GM21447 (cell line): ENCODE results near the gene FHL1.
"Not testable (repeated sequence)": the region's sequence is repeated elsewhere in the genome, so short reads cannot be mapped to it uniquely, and the experiment has no call there.

ENCODE experiments used
- ATAC-seq: cut with Tn5 transposase; IDR thresholded peaks from one replicate; pipeline ENCODE4 v1.9.1; 2021; ENCODE audit not compliant: unreplicated experiment

Gene FHL1

DNA sequence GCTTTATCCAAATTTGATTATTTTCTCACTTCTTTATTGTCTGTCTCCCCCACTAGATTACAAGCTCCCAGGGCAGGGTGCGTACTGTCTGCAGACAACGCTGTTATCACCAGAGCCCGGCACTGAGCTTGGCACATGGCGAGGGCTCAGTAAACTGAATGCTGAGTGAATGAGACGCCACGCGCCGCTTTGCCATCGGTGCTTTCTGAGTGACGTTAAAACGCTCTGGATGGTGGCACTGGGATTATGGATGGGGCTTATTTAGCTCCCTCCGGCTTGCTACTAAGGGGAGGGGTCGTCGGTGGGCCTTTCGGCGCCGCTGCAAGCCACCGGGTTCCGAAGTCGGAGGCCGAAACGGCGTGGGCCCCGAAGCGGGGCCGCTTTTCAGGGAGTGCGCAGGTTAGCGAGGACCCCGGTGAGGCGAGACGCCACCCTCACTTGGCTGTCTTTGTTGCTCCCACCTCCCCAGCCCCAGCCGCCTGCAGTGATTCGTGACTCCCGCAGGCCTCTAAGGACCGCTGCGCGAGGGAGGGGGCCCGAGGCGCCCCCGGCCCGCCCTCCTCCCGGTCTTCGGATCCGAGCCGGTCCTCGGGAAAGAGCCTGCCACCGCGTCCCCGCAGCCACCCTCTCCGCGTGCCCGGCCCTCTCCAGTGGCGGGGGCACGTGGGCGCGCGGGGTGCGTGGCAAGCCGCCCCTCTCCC is 569 bp upstream of the FHL1 start:
- no peak for ATAC-seq

DNA sequence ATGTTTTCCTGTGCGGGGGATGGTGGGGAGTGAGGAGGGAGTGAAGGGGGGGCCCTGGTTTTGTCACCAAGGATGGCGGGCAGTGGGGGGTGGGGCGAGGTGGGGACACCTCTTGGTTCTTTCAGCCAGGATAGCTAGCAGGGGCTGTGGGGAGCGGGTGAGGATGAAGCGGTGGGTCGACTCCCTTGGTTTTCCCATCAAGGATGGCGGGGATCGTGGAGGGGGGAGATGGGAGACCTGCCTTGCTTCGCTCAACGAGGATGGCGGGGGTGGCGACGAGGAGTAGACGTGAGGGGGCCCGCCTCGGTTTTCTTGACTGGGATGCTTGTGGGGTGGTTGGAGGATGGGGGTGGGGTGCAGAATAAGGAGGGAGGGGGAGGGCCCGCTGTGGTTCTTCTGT is 643 bp downstream of the FHL1 start:
- ATAC-seq, result no peak

DNA sequence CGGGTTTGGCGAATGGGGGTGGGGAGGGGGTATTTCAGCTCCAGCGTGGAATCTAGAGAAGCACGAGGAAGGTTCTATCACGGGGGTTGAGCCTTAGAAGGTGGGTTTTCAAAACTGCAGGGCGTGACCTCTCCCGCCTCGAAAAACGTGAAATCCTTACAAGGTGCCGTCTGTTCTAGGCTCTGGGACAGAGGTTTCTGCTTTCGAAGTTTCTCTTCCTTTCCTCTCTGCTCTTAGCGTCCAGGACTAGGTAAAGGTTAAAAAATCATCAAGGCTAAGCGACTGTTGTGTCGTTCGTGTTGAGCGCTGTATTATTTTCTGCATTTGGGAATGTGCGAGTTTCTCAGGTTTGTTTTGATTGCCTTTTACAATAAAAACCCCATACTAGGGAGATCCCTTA is 1.1 kb downstream of the FHL1 start:
- no peak for ATAC-seq

DNA sequence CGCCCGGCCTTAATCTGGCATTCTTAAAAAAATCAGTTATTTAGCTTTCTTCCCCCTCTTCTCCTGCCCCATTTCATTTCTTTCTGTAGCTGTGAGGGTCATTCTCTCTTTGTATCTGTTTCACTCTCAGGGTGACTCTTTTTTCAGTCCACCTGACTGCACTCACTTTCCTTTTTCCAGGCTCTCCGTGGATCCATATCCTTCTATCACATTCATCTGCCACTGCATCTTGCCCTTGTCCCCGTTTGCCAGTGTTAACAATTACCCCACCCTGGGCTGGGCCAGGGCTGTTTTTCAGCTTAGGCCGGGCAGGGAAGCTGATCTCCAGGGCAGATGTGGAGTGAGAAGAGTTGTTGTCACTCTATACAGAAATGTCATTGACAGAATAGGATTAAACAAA is 7.7 kb downstream of the FHL1 start:
- ATAC-seq, result no peak

GRCh38 chrX:136156560-136157117 is 9.3 kb downstream of the FHL1 start:
- no peak for ATAC-seq

GRCh38 chrX:136157187-136157586 is 9.9 kb downstream of the FHL1 start:
- no peak for ATAC-seq

GRCh38 chrX:136158685-136159084 is 11.4 kb downstream of the FHL1 start:
- no peak for ATAC-seq

GRCh38 chrX:136159611-136160025 is 12.3 kb downstream of the FHL1 start:
- ATAC-seq, result no peak

DNA sequence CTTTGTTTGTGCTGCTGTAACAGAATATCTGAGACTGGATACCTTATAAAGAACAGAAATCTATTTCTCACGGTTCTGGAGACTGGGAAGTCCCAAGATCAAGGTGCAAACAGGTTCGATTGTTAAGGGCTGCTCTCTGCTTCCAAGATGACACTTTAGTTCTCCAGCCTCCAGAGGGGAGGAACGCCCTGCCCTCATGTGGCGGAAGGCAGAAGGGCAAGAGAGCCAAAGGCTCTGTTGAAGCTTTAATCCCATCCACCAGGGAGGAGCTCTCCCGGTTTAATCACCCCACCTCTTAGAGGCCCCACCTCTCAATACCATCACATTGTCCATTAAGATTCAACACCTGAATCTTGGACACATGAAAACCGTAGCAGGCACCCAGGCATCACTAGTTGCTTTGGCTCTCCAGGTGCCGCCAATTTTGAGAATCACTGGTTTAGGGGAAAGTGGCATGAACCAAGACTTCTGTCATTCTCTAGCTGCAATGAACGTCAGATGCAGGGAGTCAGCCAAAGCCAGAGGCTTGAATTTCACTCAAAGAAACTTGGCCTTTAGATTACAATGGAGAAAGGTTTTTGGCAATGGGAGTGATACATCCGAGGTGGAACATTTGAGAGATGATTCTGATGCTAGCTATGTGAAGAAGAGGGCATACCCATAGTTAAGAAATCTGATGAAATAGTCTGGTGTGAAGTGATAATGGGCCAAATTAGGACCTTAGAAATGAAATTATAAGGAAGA is 15.7 kb downstream of the FHL1 start:
- ATAC-seq, result no peak

DNA sequence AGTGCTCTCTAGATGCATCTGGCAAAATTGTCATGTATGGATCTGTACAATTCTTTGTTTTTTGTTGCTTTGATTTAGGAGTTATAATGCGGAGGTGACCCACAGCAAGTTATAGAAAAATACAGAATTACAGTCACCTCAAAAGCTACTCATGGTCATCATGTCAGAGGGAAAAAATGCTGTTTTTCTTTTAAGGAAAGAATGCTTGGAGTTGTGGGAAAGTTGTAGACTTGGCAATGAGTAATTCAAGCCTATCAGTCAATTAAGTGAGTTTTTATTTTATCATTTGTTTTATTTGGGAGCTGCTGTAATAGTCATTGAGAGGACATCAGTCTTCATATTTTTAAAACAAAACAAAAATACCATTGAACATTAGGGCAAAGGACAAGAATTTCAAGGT is 16.4 kb downstream of the FHL1 start:
- no peak for ATAC-seq

DNA sequence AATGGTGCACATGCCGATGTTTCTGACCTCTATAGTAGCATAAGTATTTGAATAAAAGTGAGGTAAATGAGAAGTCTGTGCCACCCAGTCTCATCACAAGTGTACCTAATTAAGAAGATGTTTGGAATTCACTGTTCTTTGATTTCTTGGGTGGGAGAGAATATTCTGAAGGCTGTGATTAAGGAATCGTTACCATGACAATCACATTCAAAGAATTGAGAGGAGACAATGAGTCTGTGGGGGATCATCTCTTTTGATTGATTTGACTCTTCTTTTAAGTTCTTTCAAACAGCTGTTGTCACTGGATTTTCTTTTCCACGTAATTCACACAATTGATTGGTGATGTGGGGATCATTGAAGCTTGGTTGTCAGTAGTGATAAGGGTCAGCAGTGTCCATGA is 18.1 kb downstream of the FHL1 start:
- ATAC-seq, result no peak

DNA sequence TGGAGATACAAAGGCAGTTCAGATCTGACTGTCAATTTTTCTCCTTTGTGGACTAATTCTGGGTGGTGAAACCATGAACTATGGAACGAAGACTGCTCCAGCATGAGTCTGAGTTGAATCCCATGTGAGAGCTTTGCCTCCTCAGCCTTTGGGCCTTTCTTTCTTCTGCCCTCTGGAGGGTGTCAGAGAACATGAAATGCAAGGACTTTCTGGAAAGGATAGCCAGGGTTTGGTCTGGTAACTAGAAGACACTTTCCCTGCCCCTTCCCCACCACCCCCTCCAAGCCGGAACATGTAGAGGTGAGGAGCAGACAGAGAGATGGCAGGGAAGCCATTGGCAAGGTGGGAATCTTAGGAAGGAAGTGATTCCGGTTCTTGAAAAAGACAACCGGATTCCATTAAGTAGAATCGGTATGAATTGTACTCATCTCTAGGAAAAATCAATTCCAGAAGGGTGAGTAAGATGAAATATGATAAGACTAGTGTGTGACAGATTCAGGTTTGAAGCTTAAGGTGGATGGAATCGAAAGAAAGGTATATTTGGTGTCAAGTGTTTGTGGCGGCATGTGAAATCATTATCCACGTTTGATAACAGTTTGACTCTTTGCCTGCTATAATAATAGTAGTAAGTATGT is 19.0 kb downstream of the FHL1 start:
- ATAC-seq, result no peak

- not testable (repeated sequence) for ATAC-seq
Observed at GRCh38 chrX:136167989-136168388, 20.7 kb downstream of the FHL1 start.

DNA sequence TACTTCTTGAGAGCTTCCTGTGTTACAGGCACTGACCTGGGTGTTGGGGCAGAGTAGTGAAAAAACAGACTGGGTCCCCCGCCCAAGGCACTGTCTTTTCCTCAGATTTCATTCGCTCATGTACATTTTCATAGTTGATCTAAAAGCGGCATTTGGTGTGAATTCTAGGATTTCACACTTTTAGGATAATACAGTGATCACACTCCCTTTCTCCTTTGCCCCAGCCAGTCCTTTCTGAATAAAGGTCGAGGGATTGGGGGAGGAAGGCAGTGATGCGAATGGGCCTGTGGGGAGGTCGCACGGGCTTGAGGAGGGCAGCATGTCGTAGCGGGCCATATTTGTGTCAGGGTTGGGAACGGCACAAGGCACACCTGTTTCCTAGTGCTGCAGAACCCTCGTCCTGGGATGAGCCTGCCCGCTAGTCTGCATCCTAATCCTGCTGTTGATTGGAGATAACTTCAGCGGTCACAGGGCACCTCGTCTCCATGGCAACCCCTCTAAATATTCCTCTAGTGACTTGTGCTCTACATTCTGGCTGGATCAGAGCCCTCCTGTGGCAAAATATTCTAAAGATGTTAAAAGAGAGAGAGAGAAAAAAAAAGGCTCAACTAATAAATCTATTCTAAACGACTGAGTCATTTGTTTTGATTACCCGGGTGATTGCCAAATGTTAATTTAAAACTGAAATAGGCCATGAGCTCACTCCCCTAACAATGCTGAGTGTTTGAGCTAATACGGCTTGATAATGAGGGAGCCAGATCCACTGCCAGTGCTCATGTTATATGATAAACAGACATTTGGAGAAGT is 21.8 kb downstream of the FHL1 start:
- ATAC-seq, result no peak

- ATAC-seq, result no peak
Observed at GRCh38 chrX:136170139-136170800, 22.9 kb downstream of the FHL1 start.

DNA sequence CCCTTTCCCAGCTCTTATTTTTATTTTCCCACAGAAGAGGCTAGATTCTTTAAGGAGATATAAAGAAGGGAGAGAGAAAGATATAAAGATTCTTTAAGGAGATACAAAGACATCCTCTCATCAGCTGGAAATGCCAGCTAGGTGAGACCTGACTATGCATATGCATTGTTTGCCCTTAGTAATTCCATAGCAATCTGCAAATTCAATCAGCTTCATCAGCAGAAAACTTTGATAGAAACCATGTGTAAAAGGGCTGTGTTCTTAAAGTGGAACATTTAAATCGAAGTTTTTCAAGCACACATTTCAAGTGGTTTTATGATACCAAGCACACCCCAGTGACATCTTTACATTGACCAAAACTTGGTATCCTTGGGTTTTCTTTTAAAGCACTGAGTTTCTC is 24.1 kb downstream of the FHL1 start:
- no peak for ATAC-seq

GRCh38 chrX:136176399-136176825 is 29.1 kb downstream of the FHL1 start:
- ATAC-seq, result no peak

GRCh38 chrX:136179133-136179532 is 31.8 kb downstream of the FHL1 start:
- ATAC-seq, result no peak

DNA sequence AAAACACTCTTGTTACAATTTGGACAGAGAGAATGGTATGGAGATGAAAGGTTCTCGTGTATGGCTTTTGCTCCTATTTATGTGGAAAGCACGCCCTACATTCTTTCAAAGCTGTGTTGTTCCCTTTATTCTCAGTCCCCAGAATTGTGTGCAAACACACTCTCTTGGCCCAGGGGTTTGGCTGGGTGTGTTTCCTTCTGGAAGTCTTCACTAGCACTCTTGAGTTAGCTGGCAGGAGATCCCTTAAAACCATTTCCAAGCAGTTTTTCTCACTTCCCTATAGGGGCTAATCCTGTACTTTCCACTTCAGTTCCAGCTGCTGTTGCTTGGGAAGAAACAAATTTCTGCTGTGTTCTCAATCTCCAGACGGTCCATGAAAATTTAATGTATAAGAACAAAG is 35.1 kb downstream of the FHL1 start:
- ATAC-seq, result no peak

DNA sequence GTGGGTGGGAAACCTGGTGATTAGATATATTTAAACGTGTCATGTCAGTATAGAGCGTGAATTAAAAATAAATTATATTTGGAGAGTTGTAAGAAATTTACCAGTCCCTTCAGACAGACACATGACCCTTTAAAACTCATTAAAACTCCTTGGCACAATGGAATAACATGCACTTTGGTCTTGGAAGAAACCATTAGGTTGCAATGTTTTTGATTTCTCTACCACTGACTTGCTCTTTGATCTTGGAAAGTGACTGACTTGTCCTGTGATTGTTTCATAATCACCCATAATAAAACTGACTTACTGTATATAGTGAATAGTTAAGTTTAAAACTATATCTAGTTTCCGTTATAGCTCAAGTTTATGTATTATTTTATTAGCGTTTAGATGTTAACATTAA is 35.8 kb downstream of the FHL1 start:
- ATAC-seq, result no peak

DNA sequence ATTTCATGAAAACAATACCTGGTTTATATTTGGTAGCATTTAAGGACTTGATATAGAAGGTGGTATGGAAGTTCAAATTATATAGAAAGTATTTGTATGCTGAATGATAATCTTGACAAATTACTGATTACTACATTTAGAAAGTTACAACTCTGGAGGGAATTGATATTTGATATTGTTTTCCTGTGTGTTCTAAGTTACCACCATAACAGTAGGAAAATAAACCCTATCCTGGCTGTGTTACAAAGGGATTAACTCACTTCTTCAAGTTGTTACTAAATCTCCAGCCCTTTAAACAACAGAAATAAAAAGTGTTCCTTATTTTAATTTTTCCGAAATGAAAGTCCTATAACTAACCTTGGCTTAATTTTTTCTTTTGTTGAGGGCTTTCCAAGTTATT is 36.6 kb downstream of the FHL1 start:
- no peak for ATAC-seq
